Keratinocyte (primary cell): ENCODE results near the gene SLITRK6. TPM values are rescaled to one million over a fixed set of nuclear protein-coding genes. Genes with fewer than 3 reads are reported as not detected.

Experiments
- DNase-seq: peaks from one replicate; pipeline ENCODE4 v3.0.0-alpha.2; 2011; ENCODE audit warnings: low read depth, missing footprints, low spot score
- FAIRE-seq: peaks from 2 replicates; lab custom pipeline; 2011; peaks lifted over from hg19 to GRCh38; lab: Jason Lieb, UNC
- H2AFZ ChIP-seq: 2 replicates; pipeline ENCODE4 v1.6.0; 2012; ENCODE audit warnings: low read length, control low read depth, inconsistent platforms; ENCODE audit not compliant: control insufficient read depth
- H3K27ac ChIP-seq: 2 replicates; pipeline ENCODE4 v1.5.1; 2011; ENCODE audit warnings: low read length; ENCODE audit not compliant: control insufficient read depth, insufficient read depth
- H3K27me3 ChIP-seq: 3 replicates; pipeline ENCODE4 v1.6.0; 2011; ENCODE audit warnings: low read length; ENCODE audit not compliant: control insufficient read depth, insufficient read depth; ENCODE audit errors: extremely low read depth
- H3K36me3 ChIP-seq, 2 experiments: 2 replicates in 1 of 2; 3 replicates in 1 of 2; pipeline ENCODE4 v1.5.1; 2011; ENCODE audit warnings: low read length in 2 of 2, mild to moderate bottlenecking in 1 of 2; ENCODE audit not compliant: control insufficient read depth in 2 of 2, insufficient read depth in 2 of 2; ENCODE audit errors: extremely low read depth in 1 of 2
- H3K4me1 ChIP-seq: 3 replicates; pipeline ENCODE4 v1.5.1; 2011; ENCODE audit warnings: low read length; ENCODE audit not compliant: control insufficient read depth, insufficient read depth; ENCODE audit errors: extremely low read depth
- H3K4me2 ChIP-seq: 3 replicates; pipeline ENCODE4 v1.6.0; 2011; ENCODE audit warnings: low read depth, low read length; ENCODE audit not compliant: control insufficient read depth, insufficient read depth; ENCODE audit errors: extremely low read depth
- H3K4me3 ChIP-seq, 3 experiments: fragments of 200-600 bp in 1 of 3; sonication (generic) in 1 of 3; 2 replicates in 2 of 3; 3 replicates in 1 of 3; pipeline ENCODE4 v1.5.1; 2011 to 2016; ENCODE audit warnings: low read length in 3 of 3, mild to moderate bottlenecking in 3 of 3, control low read depth in 2 of 3, inconsistent platforms in 1 of 3, low read depth in 1 of 3, mixed read lengths in 1 of 3, mixed run types in 1 of 3, moderate library complexity in 1 of 3; ENCODE audit not compliant: control insufficient read depth in 2 of 3, insufficient read depth in 2 of 3; ENCODE audit errors: extremely low read depth in 1 of 3
- H3K79me2 ChIP-seq: 2 replicates; pipeline ENCODE4 v1.6.0; 2012; ENCODE audit warnings: low read length; ENCODE audit not compliant: control insufficient read depth, insufficient read depth
- H3K9ac ChIP-seq: 3 replicates; pipeline ENCODE4 v1.6.0; 2011; ENCODE audit warnings: low read length; ENCODE audit not compliant: control insufficient read depth, insufficient read depth; ENCODE audit errors: extremely low read depth
- H3K9me1 ChIP-seq: 3 replicates; pipeline ENCODE4 v1.6.0; 2011; ENCODE audit warnings: low read length; ENCODE audit not compliant: control insufficient read depth, insufficient read depth; ENCODE audit errors: extremely low read depth
- H3K9me3 ChIP-seq: 2 replicates; pipeline ENCODE4 v1.5.1; 2012; ENCODE audit warnings: low read depth, low read length; ENCODE audit not compliant: control insufficient read depth
- H4K20me1 ChIP-seq: 3 replicates; pipeline ENCODE4 v1.6.0; 2011; ENCODE audit warnings: low read length; ENCODE audit not compliant: control insufficient read depth, insufficient read depth; ENCODE audit errors: extremely low read depth
- CTCF ChIP-seq, 3 experiments: IDR thresholded peaks in 1 of 3; conservative IDR thresholded peaks in 1 of 3; optimal IDR thresholded peaks in 1 of 3; 2 replicates in 2 of 3; 3 replicates in 1 of 3; pipeline versions ENCODE3 to v1.5.1; 2011; ENCODE audit warnings: low read length in 3 of 3, mild to moderate bottlenecking in 3 of 3, moderate library complexity in 2 of 3, control low read depth in 1 of 3, inconsistent platforms in 1 of 3; ENCODE audit not compliant: insufficient read depth in 2 of 3; ENCODE audit errors: extremely low read depth in 1 of 3
- EZH2 ChIP-seq: IDR thresholded peaks from one replicate; pipeline ENCODE4 v1.6.1; 2012; ENCODE audit warnings: inconsistent platforms, mild to moderate bottlenecking, low read length, moderate library complexity
- dilution Hi-C: fragments of 300-500 bp; cut with MboI; formaldehyde crosslinking; loops from one replicate; pipeline ENCODE4 v1.7.0; 2020; ENCODE audit warnings: low sequenced_read_pairs; ENCODE audit not compliant: extremely low pct_ligation_motif_present
- polyA minus RNA-seq, 3 experiments: library from RNA; depleted of rRNA, polyadenylated mRNA; stranded (reverse); fragments of >200 nt; gene quantifications; 1 replicate in 1 of 3; 2 replicates in 1 of 3; 3 replicates in 1 of 3; pipeline ENCODE4 v1.2.3, GENCODE V29; 2011
- polyA plus RNA-seq, 5 experiments: library from polyadenylated mRNA; depleted of rRNA in 3 of 5; stranded (reverse) in 3 of 5; stranded (forward) in 1 of 5; unstranded in 1 of 5; fragments of >200 nt; gene quantifications; 1 replicate in 1 of 5; 2 replicates in 3 of 5; 3 replicates in 1 of 5; pipeline versions ENCODE4 v1.2.1 to v1.2.3, GENCODE V29; 2011 to 2012; ENCODE audit warnings: missing spikeins in 2 of 5, low read depth in 1 of 5, low replicate concordance in 1 of 5

SLITRK6 gene
- 7.8 to 12.3 TPM (median 8.4 TPM) in 3 replicates for polyA plus RNA-seq
- polyA plus RNA-seq (2011; ENCODE audit: low read depth), result 0.20 TPM
- 0.99 and 2.3 TPM in 2 replicates for polyA plus RNA-seq (2011; cell fraction: cytosol; rRNA removed)
- 11.4 and 14.0 TPM in 2 replicates for polyA plus RNA-seq (2011; cell fraction: nucleus; rRNA removed)
- 0.25 and 5.6 TPM in 2 replicates for polyA plus RNA-seq (2012; ENCODE audit: low replicate concordance)
- polyA minus RNA-seq, result 1.2 to 9.9 TPM (median 6.5 TPM) in 3 replicates
- 2.3 TPM for polyA minus RNA-seq (2011; cell fraction: cytosol; rRNA and poly(A)+ RNA removed)
- polyA minus RNA-seq (2011; cell fraction: nucleus; rRNA and poly(A)+ RNA removed), result 8.4 and 16.2 TPM in 2 replicates

GRCh38 chr13:85799097-85799582, at the start of gene SLITRK6:
TSS of gene SLITRK6 (minus strand) at chr13:85799419. CDS start at chr13:85796508, 2,911 bp downstream.
- peak in 1 of 3 experiments; percentile 48 for TF ChIP-seq CTCF (optimal IDR thresholded peaks at IDR 0.05 in 1 of 3, IDR thresholded peaks at IDR 0.05 in 1 of 3, conservative IDR thresholded peaks at IDR 0.05 in 1 of 3; ENCODE audit: extremely low read depth in 1 of 3, insufficient read depth in 2 of 3, low read length in 3 of 3)
- TF ChIP-seq EZH2, result no peak
- Histone ChIP-seq H4K20me1 (no peaks in the 10 kb centered on the region), H3K9me1 (no peaks in the 10 kb centered on the region), H2AFZ (peak within 1 kb of the TSS; percentile 82), H3K79me2 (no peaks in the 10 kb centered on the region), H3K27me3 (no peaks in the 10 kb centered on the region), H3K27ac (peak within 1 kb of the TSS; percentile 8), H3K36me3 (no peaks in the 10 kb centered on the region), H3K9me3 (no peaks in the 10 kb centered on the region), H3K9ac (peak within 1 kb of the TSS; percentile 26), H3K4me1 (peaks cover 13% of the 10 kb centered on the region), H3K4me2 (peak within 1 kb of the TSS; percentile 81), H3K4me3 (peak within 1 kb of the TSS; percentile 38 to 73 (median 53))
- peak; percentile 4 for DNase-seq
- FAIRE-seq, result peak; percentile 98
- dilution Hi-C loops, result no loop called here

- Histone ChIP-seq H2AFZ (no peak overlapping the region), H3K9ac (no peak overlapping the region), H3K4me1 (no peaks in the 10 kb centered on the region), H3K79me2 (no peaks in the 10 kb centered on the region), H3K27me3 (no peaks in the 10 kb centered on the region), H4K20me1 (no peaks in the 10 kb centered on the region), H3K9me1 (no peaks in the 10 kb centered on the region), H3K27ac (no peak overlapping the region), H3K4me3 (no peak overlapping the region), H3K4me2 (no peak overlapping the region), H3K36me3 (no peaks in the 10 kb centered on the region), H3K9me3 (no peaks in the 10 kb centered on the region)
- TF ChIP-seq EZH2 (no peak), CTCF (optimal IDR thresholded peaks at IDR 0.05 in 1 of 3, IDR thresholded peaks at IDR 0.05 in 1 of 3, conservative IDR thresholded peaks at IDR 0.05 in 1 of 3; ENCODE audit: extremely low read depth in 1 of 3, insufficient read depth in 2 of 3, low read length in 3 of 3) (no peak)
- dilution Hi-C loops, result no loop called here
- FAIRE-seq (no peak), DNase-seq (no peak)
Observed at GRCh38 chr13:85847012-85847411, 47.8 kb upstream of the SLITRK6 start.
